HEK293T (cell line): Measurements from ENCODE around the gene NSF.

Experiments
- FOXK2 ChIP-seq: fragments of 450-650 bp; IDR thresholded peaks from 2 replicates; pipeline ENCODE4 v1.6.1; 2016; ENCODE audit warnings: mild to moderate bottlenecking
- LEF1 ChIP-seq: fragments of 450-650 bp; IDR thresholded peaks from 2 replicates; pipeline ENCODE4 v1.6.1; 2017; ENCODE audit warnings: mild to moderate bottlenecking, borderline replicate concordance
- SP1 ChIP-seq: fragments of 450-650 bp; IDR thresholded peaks from 2 replicates; pipeline ENCODE4 v1.6.1; 2017
- SUZ12 ChIP-seq: fragments of 450-650 bp; IDR thresholded peaks from 2 replicates; pipeline ENCODE4 v1.6.1; 2016; ENCODE audit warnings: mild to moderate bottlenecking
- ZNF384 ChIP-seq: fragments of 450-650 bp; IDR thresholded peaks from 2 replicates; pipeline ENCODE4 v1.6.1; 2016

DNA sequence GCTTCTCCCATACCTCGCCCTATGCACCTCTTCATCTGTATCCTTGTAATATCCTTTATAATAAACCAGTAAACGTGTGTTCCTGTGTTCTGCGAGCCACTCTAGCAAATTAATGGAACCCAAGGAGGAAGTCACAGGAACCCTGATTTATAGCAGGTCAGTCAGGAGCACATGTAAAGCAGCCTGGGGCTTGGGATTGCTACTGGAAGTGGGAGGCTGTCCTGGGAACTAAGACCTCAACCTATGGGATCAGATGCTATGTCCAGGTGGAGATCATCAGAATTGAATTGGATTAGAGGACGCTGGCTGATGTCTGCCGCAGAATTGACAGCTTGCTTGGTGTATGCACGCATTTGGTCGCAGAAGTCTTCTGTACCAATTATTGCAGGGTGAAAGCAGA lies 212.3 kb downstream of the NSF start:
- no peak for TF ChIP-seq LEF1
- TF ChIP-seq FOXK2, result no peak
- TF ChIP-seq ZNF384, result no peak
- no peak for TF ChIP-seq SP1
- TF ChIP-seq SUZ12, result no peak
